H1 (cell line): Measurements from ENCODE around the gene CNNM2.

Source experiments
- EZH2 ChIP-seq: fragments of 200-600 bp; sonication (generic); IDR thresholded peaks from 2 replicates; pipeline ENCODE4 v1.7.1; 2012; ENCODE audit warnings: low read depth, mild to moderate bottlenecking, moderate library complexity, low read length, inconsistent platforms; ENCODE audit not compliant: severe bottlenecking
- POLR2AphosphoS5 ChIP-seq: IDR thresholded peaks from 2 replicates; pipeline ENCODE4 v1.6.1; 2011; ENCODE audit warnings: low read depth, low read length
- RAD21 ChIP-seq, 2 experiments: IDR thresholded peaks in 1 of 2; conservative IDR thresholded peaks in 1 of 2; 2 replicates each; pipeline ENCODE4 v1.6.1; 2011; ENCODE audit warnings: low read depth in 2 of 2, low read length in 2 of 2, improper control_type of control experiment in 1 of 2, inconsistent platforms in 1 of 2, mild to moderate bottlenecking in 1 of 2, moderate library complexity in 1 of 2

DNA sequence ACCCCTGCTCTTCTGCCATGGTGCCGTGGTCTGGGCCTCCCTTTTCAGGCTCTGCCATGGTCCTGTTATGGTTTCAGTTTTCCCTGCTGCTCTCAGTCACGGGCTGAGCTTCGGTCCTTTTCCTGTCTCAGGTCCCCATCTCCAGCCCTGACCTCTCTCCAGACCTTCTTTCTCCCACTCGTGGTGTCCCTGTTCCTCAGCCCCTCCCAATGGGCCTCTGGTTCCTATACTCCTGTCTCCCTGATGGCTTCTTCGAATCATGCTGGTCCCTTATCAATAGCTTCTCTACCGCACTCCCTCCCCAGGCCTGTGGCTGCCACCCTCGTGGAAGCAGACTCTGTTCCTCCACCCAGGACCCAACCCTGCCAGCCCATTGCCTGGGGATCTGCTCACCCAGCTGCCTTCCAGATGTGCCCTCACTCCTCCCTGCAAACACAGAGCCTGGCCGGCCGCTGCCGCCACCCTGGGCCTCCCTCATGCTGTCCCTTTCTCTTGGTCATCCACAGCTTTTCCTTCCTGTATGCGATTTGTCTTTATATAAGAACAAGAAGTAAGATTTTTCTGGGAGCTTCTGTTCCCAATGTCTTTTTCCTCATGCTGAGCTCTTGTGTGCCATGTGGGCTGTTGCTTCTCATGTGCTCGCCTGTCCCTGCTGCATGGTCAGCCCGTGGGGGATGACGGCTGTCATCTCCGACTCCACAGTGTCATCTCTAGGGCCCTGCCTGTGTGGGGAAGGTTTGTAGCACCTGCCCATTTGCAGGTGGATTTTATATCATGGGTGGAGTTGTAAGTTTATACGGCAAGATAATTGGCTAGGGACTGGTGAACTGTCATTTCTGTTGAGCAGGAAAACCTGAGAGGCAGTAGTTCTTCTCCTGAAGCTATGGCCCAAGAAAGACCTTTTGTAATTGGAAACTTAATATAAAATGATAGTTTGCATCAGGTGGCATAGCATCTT lies 148.3 kb downstream of the CNNM2 start:
- TF ChIP-seq RAD21 (IDR thresholded peaks at IDR 0.05 in 1 of 2, conservative IDR thresholded peaks at IDR 0.05 in 1 of 2; ENCODE audit: low read depth in 2 of 2, low read length in 2 of 2) (no peak), EZH2 (no peak), POLR2AphosphoS5 (no peak)
